ENCODE measurements around the gene SUCLG2. TPM values are rescaled to one million over a fixed set of nuclear protein-coding genes. Genes with fewer than 3 reads are reported as not detected.

The SUCLG2 gene
- total RNA-seq, 1 experiment from 2014 or later, result 38.5 TPM

GRCh38 chr3:67518236-67518635, 136.2 kb downstream of the SUCLG2 start:
- H3K14ac ChIP-seq (ENCODE audit: insufficient read depth, low read length), result no peak overlapping the region
- no peak overlapping the region for H2AFZ ChIP-seq (ENCODE audit: low read length)
- H3K79me2 ChIP-seq (ENCODE audit: insufficient read depth, low read length), result no peaks in the 10 kb centered on the region
- H4K20me1 ChIP-seq (ENCODE audit: control insufficient read depth, insufficient read depth, insufficient read length), result no peaks in the 10 kb centered on the region
- H3K4me2 ChIP-seq (ENCODE audit: insufficient read depth, insufficient read length, low read length), result no peak overlapping the region
- no peaks in the 10 kb centered on the region for H3K9me3 Mint-ChIP-seq
- no peak overlapping the region for H2BK12ac ChIP-seq (ENCODE audit: insufficient read length, low read depth, low read length)
- no peaks in the 10 kb centered on the region for H3K9me3 ChIP-seq (ENCODE audit: control insufficient read depth, low read depth, low read length)
- H3K4me1 ChIP-seq (ENCODE audit: insufficient read depth, low read length), result no peaks in the 10 kb centered on the region
- H3K9ac ChIP-seq (ENCODE audit: extremely low read depth, insufficient read length, low read length), result no peak overlapping the region
- no peak overlapping the region for H2BK15ac ChIP-seq (ENCODE audit: low read depth, low read length)
- H3K27me3 ChIP-seq (ENCODE audit: insufficient read depth, low read length), result no peaks in the 10 kb centered on the region
- no peak overlapping the region for H4K8ac ChIP-seq (replicated peaks; ENCODE audit: insufficient read length, low read depth, low read length)
- peaks cover 3 to 8% (median 4%) of the 10 kb centered on the region in 3 experiments; a peak in 4 of 7 replicates for H3K36me3 Mint-ChIP-seq (ENCODE audit: insufficient read depth in 1 of 3, low read depth in 3 of 3)
- H3K4me1 Mint-ChIP-seq, result peaks cover 8 to 11% of the 10 kb centered on the region in 2 experiments
- no peak overlapping the region for H2BK20ac ChIP-seq (ENCODE audit: low read depth, low read length, poor library complexity, severe bottlenecking)
- no peak overlapping the region for H3K27ac Mint-ChIP-seq
- no peak overlapping the region for H3K4ac ChIP-seq (ENCODE audit: low read depth, low read length)
- no peak for TF ChIP-seq CTCF (conservative IDR thresholded peaks at IDR 0.05)
- DNase-seq, result no peak
- H2AK5ac ChIP-seq (ENCODE audit: insufficient read length, low read length), result no peak overlapping the region
- no peaks in the 10 kb centered on the region for H3K27me3 Mint-ChIP-seq (ENCODE audit: low read depth)
- H3K56ac ChIP-seq (ENCODE audit: insufficient read length, low read depth, low read length), result no peak overlapping the region
- no peak overlapping the region for H3K27ac ChIP-seq (ENCODE audit: insufficient read length, low read depth, low read length)
- no peak overlapping the region for H2BK5ac ChIP-seq (ENCODE audit: insufficient read length, low read length)
- H3T11ph ChIP-seq (ENCODE audit: low read length), result no peak overlapping the region
- no CpG with 5 or more reads among the region's 4 CpGs for WGBS (ENCODE audit: extremely low coverage, insufficient read length, low lambda C conversion rate)
- H3K18ac ChIP-seq (ENCODE audit: insufficient read length, low read depth, low read length), result no peak overlapping the region
- H4K91ac ChIP-seq (ENCODE audit: insufficient read length, low read depth, low read length), result no peak overlapping the region
- H2BK120ac ChIP-seq (ENCODE audit: low read depth, low read length, poor library complexity, severe bottlenecking), result no peak overlapping the region
- no peaks in the 10 kb centered on the region for H3K23me2 ChIP-seq (ENCODE audit: insufficient read length, low read depth, low read length, poor library complexity, severe bottlenecking)
- no peaks in the 10 kb centered on the region for H3K79me1 ChIP-seq (ENCODE audit: insufficient read depth, low read depth, low read length, poor library complexity, severe bottlenecking)
- no peak overlapping the region for H4K5ac ChIP-seq (ENCODE audit: insufficient read length, low read depth, low read length)
- no peak overlapping the region for H3K23ac ChIP-seq (ENCODE audit: insufficient read length, low read depth, low read length)
- H3K4me3 Mint-ChIP-seq, result no peak overlapping the region

Data from H9 (cell line).